K562 (cell line): ENCODE data around the gene ENDOU. TPM values are rescaled to one million over a fixed set of nuclear protein-coding genes. Genes with fewer than 3 reads are reported as not detected.

Source experiments
- CREB1 ChIP-seq, 2 experiments: sonication (generic) in 1 of 2; formaldehyde crosslinking in 1 of 2; IDR thresholded peaks; 2 replicates each; pipeline versions ENCODE4 v1.6.1 to v1.8.0; 2012 to 2022; ENCODE audit warnings: inconsistent platforms in 1 of 2, mild to moderate bottlenecking in 1 of 2, missing genetic modification reagents in 1 of 2, moderate library complexity in 1 of 2
- CTBP1 ChIP-seq: fragments of 450-650 bp; IDR thresholded peaks from 2 replicates; pipeline ENCODE4 v1.6.1; 2016; ENCODE audit warnings: borderline replicate concordance
- FOSL1 ChIP-seq: fragments of 200-800 bp; sonication (Bioruptor generic); conservative IDR thresholded peaks from 2 replicates; pipeline ENCODE4 v1.6.1; 2016; ENCODE audit warnings: missing genetic modification characterization, missing compliant biosample characterization
- JUN ChIP-seq, 2 experiments: sonication (generic) in 1 of 2; formaldehyde crosslinking in 1 of 2; IDR thresholded peaks; 2 replicates each; pipeline versions ENCODE4 v1.6.1 to v1.8.0; 2012 to 2022; ENCODE audit warnings: borderline replicate concordance in 2 of 2, mild to moderate bottlenecking in 2 of 2, improper control_type of control experiment in 1 of 2, low read depth in 1 of 2, low read length in 1 of 2, missing genetic modification reagents in 1 of 2
- KLF16 ChIP-seq: IDR thresholded peaks from 2 replicates; pipeline ENCODE4 v1.6.1; 2016; ENCODE audit warnings: antibody characterized with exemption
- MBD2 ChIP-seq: sonication (generic); IDR thresholded peaks from 2 replicates; pipeline ENCODE4 v1.6.1; 2016; ENCODE audit warnings: low read depth, borderline replicate concordance
- MCM5 ChIP-seq: fragments of 450-650 bp; IDR thresholded peaks from 2 replicates; pipeline ENCODE4 v1.6.1; 2016; ENCODE audit warnings: low read depth
- POLR2A ChIP-seq: fragments of 450-650 bp; conservative IDR thresholded peaks from 2 replicates; pipeline ENCODE4 v1.6.1; 2016
- POLR2H ChIP-seq: IDR thresholded peaks from 2 replicates; pipeline ENCODE4 v1.6.1; 2016; ENCODE audit warnings: missing genetic modification characterization, low read depth, mild to moderate bottlenecking, control low read depth, missing compliant biosample characterization, moderate library complexity
- RB1 ChIP-seq: fragments of 450-650 bp; IDR thresholded peaks from 2 replicates; pipeline ENCODE4 v1.6.1; 2017; ENCODE audit warnings: low read depth, mild to moderate bottlenecking
- SLC30A9 ChIP-seq: fragments of 250-450 bp; sonication (Bioruptor Pico); IDR thresholded peaks from 2 replicates; pipeline ENCODE4 v1.8.0; 2022; ENCODE audit warnings: mild to moderate bottlenecking, moderate library complexity
- SMAD2 ChIP-seq: fragments of 150-350 bp; IDR thresholded peaks from 2 replicates; pipeline ENCODE4 v1.6.1; 2014; ENCODE audit warnings: low read depth, mild to moderate bottlenecking, low read length
- TOE1 ChIP-seq, 2 experiments: fragments of 450-650 bp in 1 of 2; sonication (generic) in 1 of 2; formaldehyde crosslinking in 1 of 2; IDR thresholded peaks; 2 replicates each; pipeline versions ENCODE4 v1.7.1 to v1.8.0; 2016 to 2022; ENCODE audit warnings: borderline replicate concordance in 2 of 2, mild to moderate bottlenecking in 2 of 2, antibody characterized with exemption in 1 of 2, inconsistent platforms in 1 of 2, low read depth in 1 of 2, missing genetic modification reagents in 1 of 2, moderate library complexity in 1 of 2
- ZNF12 ChIP-seq: sonication (generic); formaldehyde crosslinking; IDR thresholded peaks from 2 replicates; pipeline ENCODE4 v1.4.0; 2020; ENCODE audit warnings: mild to moderate bottlenecking, missing genetic modification reagents
- ZNF140 ChIP-seq: fragments of 250-450 bp; sonication (Bioruptor Pico); IDR thresholded peaks from 2 replicates; pipeline ENCODE4 v1.8.0; 2021; ENCODE audit warnings: moderate library complexity, mild to moderate bottlenecking, inconsistent platforms
- ZNF253 ChIP-seq: fragments of 250-450 bp; sonication (Bioruptor Pico); conservative IDR thresholded peaks from 2 replicates; pipeline ENCODE4 v1.6.1; 2021; ENCODE audit warnings: mild to moderate bottlenecking
- ZNF324 ChIP-seq: fragments of 250-450 bp; sonication (Bioruptor Pico); IDR thresholded peaks from 2 replicates; pipeline ENCODE4 v1.4.0; 2020; ENCODE audit warnings: mild to moderate bottlenecking
- polyA plus RNA-seq, 8 experiments: library from polyadenylated mRNA; depleted of rRNA in 4 of 8; stranded (reverse) in 5 of 8; unstranded in 3 of 8; fragments of >200 nt; fragmentation: Nextera tagmentation in 2 of 8; fragmentation: Illumina TruSeq in 1 of 8; extraction: Ambion mirVana in 2 of 8; extraction: Trizol in 1 of 8; gene quantifications; 2 replicates each; pipeline versions ENCODE4 v1.2.1 to v1.2.3, GENCODE V29; 2011 to 2014; ENCODE audit warnings: inconsistent platforms in 1 of 8, missing spikeins in 1 of 8
- total RNA-seq, 7 experiments: library from RNA; depleted of rRNA in 6 of 7; stranded (reverse); fragments of >200 nt in 6 of 7; fragmentation: Illumina TruSeq in 2 of 7; extraction: Trizol in 2 of 7; gene quantifications; 2 replicates each; pipeline versions ENCODE4 v1.2.1 to v1.2.3, GENCODE V29; 2011 to 2021; ENCODE audit warnings: low replicate concordance in 1 of 7
- TF ChIP-seq, protein P1 (sequence below): IDR thresholded peaks from 2 replicates; pipeline ENCODE4 v1.6.1; 2012; ENCODE audit warnings: low read depth, low read length, improper control_type of control experiment, borderline replicate concordance
- TF ChIP-seq, protein P2 (sequence below): sonication (generic); formaldehyde crosslinking; IDR thresholded peaks from 2 replicates; pipeline ENCODE4 v1.8.1; 2023; ENCODE audit warnings: missing genetic modification reagents, mild to moderate bottlenecking, borderline replicate concordance
- TF ChIP-seq, protein P3 (sequence below): IDR thresholded peaks from 2 replicates; pipeline ENCODE4 v1.6.1; 2016; ENCODE audit warnings: missing genetic modification characterization, missing compliant biosample characterization

ENDOU gene
- total and polyA plus RNA-seq, 9 of the 15 experiments (the other 6 are each of a cell fraction or from before 2014, with no cell fraction given): 0.03 TPM; not detected in 8

DNA sequence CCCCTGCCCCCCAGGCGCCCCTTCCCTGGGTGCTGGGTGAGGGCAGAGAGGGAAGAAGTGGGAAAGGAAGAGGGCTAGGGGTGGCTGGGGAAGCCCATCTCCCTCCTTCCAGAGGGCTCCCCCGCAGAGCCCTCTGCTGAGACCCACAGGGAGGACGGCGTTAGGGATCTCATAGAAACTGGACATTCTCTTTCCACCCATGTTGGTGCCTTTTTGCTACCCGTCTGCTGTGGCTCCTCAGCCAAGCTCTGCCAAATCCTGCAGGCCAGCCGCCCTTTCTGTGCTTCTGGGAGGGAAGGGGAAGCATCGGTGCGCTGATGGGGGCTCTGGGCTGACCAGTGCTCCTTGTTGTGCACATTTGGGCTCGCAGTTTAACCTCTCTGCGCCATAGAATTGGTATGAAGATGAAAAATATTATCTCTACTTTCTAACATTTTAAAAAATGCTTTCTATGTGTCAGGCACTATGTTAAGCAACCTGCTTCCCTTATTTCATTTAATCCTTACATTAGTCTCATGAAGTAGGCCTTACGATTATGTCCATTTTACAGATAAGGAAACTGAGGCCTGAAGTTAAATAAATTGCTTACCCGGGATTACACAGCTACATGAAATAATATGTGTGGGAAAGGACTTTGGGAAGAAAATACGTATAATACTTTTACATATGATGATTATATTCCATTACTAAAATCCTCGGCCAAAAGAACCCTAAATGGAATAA lies 48.7 kb upstream of the ENDOU start (continued):
- TF ChIP-seq ZNF140 (CRISPR knock-in tag) (no peak), ZNF253 (CRISPR knock-in tag) (no peak), KLF16 (no peak), MBD2 (no peak), FOSL1 (no peak), ZNF324 (CRISPR knock-in tag) (no peak), TOE1 (IDR thresholded peaks at IDR 0.05; ENCODE audit: borderline replicate concordance) (no peak), TOE1 (CRISPR knock-in tag; IDR thresholded peaks at IDR 0.05; ENCODE audit: borderline replicate concordance, low read depth) (no peak), CTBP1 (no peak), POLR2H (no peak), SLC30A9 (no peak), SMAD2 (no peak), ZNF12 (no peak), RB1 (0 out of 2 replicates have a peak, but pooled peaks have one; percentile 8), JUN (IDR thresholded peaks at IDR 0.05; ENCODE audit: borderline replicate concordance, low read depth, low read length) (no peak), JUN (CRISPR knock-in tag; IDR thresholded peaks at IDR 0.05; ENCODE audit: borderline replicate concordance) (no peak), MCM5 (no peak), CREB1 (IDR thresholded peaks at IDR 0.05) (no peak), CREB1 (CRISPR knock-in tag; IDR thresholded peaks at IDR 0.05) (no peak), POLR2A (no peak)
- TF ChIP-seq, protein P1, sequence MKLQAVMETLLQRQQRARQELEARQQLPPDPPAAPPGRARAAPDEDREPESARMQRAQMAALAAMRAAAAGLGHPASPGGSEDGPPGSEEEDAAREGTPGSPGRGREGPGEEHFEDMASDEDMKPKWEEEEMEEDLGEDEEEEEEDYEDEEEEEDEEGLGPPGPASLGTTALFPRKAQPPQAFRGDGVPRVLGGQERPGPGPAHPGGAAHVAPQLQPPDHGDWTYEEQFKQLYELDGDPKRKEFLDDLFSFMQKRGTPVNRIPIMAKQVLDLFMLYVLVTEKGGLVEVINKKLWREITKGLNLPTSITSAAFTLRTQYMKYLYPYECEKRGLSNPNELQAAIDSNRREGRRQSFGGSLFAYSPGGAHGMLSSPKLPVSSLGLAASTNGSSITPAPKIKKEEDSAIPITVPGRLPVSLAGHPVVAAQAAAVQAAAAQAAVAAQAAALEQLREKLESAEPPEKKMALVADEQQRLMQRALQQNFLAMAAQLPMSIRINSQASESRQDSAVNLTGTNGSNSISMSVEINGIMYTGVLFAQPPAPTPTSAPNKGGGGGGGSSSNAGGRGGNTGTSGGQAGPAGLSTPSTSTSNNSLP: no peak
- TF ChIP-seq, protein P2, sequence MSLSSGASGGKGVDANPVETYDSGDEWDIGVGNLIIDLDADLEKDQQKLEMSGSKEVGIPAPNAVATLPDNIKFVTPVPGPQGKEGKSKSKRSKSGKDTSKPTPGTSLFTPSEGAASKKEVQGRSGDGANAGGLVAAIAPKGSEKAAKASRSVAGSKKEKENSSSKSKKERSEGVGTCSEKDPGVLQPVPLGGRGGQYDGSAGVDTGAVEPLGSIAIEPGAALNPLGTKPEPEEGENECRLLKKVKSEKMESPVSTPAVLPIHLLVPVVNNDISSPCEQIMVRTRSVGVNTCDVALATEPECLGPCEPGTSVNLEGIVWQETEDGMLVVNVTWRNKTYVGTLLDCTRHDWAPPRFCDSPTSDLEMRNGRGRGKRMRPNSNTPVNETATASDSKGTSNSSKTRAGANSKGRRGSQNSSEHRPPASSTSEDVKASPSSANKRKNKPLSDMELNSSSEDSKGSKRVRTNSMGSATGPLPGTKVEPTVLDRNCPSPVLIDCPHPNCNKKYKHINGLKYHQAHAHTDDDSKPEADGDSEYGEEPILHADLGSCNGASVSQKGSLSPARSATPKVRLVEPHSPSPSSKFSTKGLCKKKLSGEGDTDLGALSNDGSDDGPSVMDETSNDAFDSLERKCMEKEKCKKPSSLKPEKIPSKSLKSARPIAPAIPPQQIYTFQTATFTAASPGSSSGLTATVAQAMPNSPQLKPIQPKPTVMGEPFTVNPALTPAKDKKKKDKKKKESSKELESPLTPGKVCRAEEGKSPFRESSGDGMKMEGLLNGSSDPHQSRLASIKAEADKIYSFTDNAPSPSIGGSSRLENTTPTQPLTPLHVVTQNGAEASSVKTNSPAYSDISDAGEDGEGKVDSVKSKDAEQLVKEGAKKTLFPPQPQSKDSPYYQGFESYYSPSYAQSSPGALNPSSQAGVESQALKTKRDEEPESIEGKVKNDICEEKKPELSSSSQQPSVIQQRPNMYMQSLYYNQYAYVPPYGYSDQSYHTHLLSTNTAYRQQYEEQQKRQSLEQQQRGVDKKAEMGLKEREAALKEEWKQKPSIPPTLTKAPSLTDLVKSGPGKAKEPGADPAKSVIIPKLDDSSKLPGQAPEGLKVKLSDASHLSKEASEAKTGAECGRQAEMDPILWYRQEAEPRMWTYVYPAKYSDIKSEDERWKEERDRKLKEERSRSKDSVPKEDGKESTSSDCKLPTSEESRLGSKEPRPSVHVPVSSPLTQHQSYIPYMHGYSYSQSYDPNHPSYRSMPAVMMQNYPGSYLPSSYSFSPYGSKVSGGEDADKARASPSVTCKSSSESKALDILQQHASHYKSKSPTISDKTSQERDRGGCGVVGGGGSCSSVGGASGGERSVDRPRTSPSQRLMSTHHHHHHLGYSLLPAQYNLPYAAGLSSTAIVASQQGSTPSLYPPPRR (CRISPR knock-in tag): no peak
- TF ChIP-seq, protein P3, sequence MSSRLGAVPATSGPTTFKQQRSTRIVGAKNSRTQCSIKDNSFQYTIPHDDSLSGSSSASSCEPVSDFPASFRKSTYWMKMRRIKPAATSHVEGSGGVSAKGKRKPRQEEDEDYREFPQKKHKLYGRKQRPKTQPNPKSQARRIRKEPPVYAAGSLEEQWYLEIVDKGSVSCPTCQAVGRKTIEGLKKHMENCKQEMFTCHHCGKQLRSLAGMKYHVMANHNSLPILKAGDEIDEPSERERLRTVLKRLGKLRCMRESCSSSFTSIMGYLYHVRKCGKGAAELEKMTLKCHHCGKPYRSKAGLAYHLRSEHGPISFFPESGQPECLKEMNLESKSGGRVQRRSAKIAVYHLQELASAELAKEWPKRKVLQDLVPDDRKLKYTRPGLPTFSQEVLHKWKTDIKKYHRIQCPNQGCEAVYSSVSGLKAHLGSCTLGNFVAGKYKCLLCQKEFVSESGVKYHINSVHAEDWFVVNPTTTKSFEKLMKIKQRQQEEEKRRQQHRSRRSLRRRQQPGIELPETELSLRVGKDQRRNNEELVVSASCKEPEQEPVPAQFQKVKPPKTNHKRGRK (tag): no peak
